ENCODE results near the gene MYCN. TPM values are rescaled to one million over a fixed set of nuclear protein-coding genes. Genes with fewer than 3 reads are reported as not detected.
"Not testable (repeated sequence)": the region's sequence is repeated elsewhere in the genome, so short reads cannot be mapped to it uniquely, and the experiment has no call there.

The MYCN gene
- total RNA-seq, 3 donors from 2014 or later: 0.40 to 0.60 (median 0.40) TPM

- peaks cover 57% of the 10 kb centered on the region for H3K27me3 Mint-ChIP-seq (ENCODE audit: low read depth)
- DNase-seq: no peak
- H3K4me1 Mint-ChIP-seq (ENCODE audit: low read depth): peaks cover 37% of the 10 kb centered on the region
- no peaks in the 10 kb centered on the region for H3K9me3 Mint-ChIP-seq
- ATAC-seq: no peak
- H3K36me3 Mint-ChIP-seq (ENCODE audit: insufficient read depth): no peaks in the 10 kb centered on the region
- H3K4me3 Mint-ChIP-seq: peak overlapping the region; percentile 61
Observed at GRCh38 chr2:15941481-15941850, 1.1 kb downstream of the MYCN start.

- peaks cover 37% of the 10 kb centered on the region for H3K4me1 Mint-ChIP-seq (ENCODE audit: low read depth)
- H3K4me3 Mint-ChIP-seq: peak overlapping the region; percentile 55
- no peaks in the 10 kb centered on the region for H3K9me3 Mint-ChIP-seq
- no peaks in the 10 kb centered on the region for H3K36me3 Mint-ChIP-seq (ENCODE audit: insufficient read depth)
- ATAC-seq (peak; percentile 11 to 21), DNase-seq (no peak)
- H3K27me3 Mint-ChIP-seq (ENCODE audit: low read depth): peaks cover 52% of the 10 kb centered on the region
Observed at GRCh38 chr2:15941871-15942710, 1.7 kb downstream of the MYCN start.

- no peaks in the 10 kb centered on the region for H3K36me3 Mint-ChIP-seq (ENCODE audit: insufficient read depth)
- H3K9me3 Mint-ChIP-seq: no peaks in the 10 kb centered on the region
- ATAC-seq (peak in 1 of 2 donors; percentile 3), DNase-seq (no peak)
- H3K27me3 Mint-ChIP-seq (ENCODE audit: low read depth): peaks cover 46% of the 10 kb centered on the region
- peak overlapping the region; percentile 43 for H3K4me3 Mint-ChIP-seq
- peaks cover 37% of the 10 kb centered on the region for H3K4me1 Mint-ChIP-seq (ENCODE audit: low read depth)
Observed at GRCh38 chr2:15942711-15943345, 2.5 kb downstream of the MYCN start.

- DNase-seq: no peak
- Mint-ChIP-seq H3K27me3 (ENCODE audit: low read depth) (peaks cover 38% of the 10 kb centered on the region), H3K9me3 (no peaks in the 10 kb centered on the region), H3K36me3 (ENCODE audit: insufficient read depth) (no peaks in the 10 kb centered on the region), H3K4me3 (no peak overlapping the region), H3K4me1 (ENCODE audit: low read depth) (peaks cover 37% of the 10 kb centered on the region)
- no peak for ATAC-seq
Observed at GRCh38 chr2:15943378-15944280, 3.3 kb downstream of the MYCN start.

- H3K4me1 Mint-ChIP-seq (ENCODE audit: low read depth): peaks cover 33% of the 10 kb centered on the region
- no peaks in the 10 kb centered on the region for H3K9me3 Mint-ChIP-seq
Observed at GRCh38 chr2:15944325-15945017, 4.1 kb downstream of the MYCN start.

GRCh38 chr2:15945909-15946705, 5.8 kb downstream of the MYCN start:
- Mint-ChIP-seq H3K27me3 (ENCODE audit: low read depth) (peaks cover 21% of the 10 kb centered on the region), H3K9me3 (no peaks in the 10 kb centered on the region), H3K4me3 (no peak overlapping the region), H3K36me3 (ENCODE audit: insufficient read depth) (no peaks in the 10 kb centered on the region), H3K4me1 (ENCODE audit: low read depth) (peaks cover 24% of the 10 kb centered on the region)
- ATAC-seq (no peak), DNase-seq (no peak)

More at GRCh38 chr2:15944325-15945017, 4.1 kb downstream of the MYCN start:
- DNase-seq (no peak), ATAC-seq (no peak)
- no peaks in the 10 kb centered on the region for H3K36me3 Mint-ChIP-seq (ENCODE audit: insufficient read depth)
- H3K27me3 Mint-ChIP-seq (ENCODE audit: low read depth): peaks cover 30% of the 10 kb centered on the region
- no peak overlapping the region for H3K4me3 Mint-ChIP-seq

GRCh38 chr2:15946983-15947382, 6.6 kb downstream of the MYCN start:
- Mint-ChIP-seq H3K4me3 (no peak overlapping the region), H3K36me3 (ENCODE audit: insufficient read depth) (no peaks in the 10 kb centered on the region), H3K9me3 (no peaks in the 10 kb centered on the region), H3K27me3 (ENCODE audit: low read depth) (peaks cover 18% of the 10 kb centered on the region), H3K4me1 (ENCODE audit: low read depth) (peaks cover 19% of the 10 kb centered on the region)
- DNase-seq (no peak), ATAC-seq (no peak)

- H3K36me3 Mint-ChIP-seq (ENCODE audit: insufficient read depth): no peaks in the 10 kb centered on the region
- H3K27me3 Mint-ChIP-seq (ENCODE audit: low read depth): peaks cover 18% of the 10 kb centered on the region
- DNase-seq (no peak), ATAC-seq (no peak)
- no peak overlapping the region for H3K4me3 Mint-ChIP-seq
- H3K9me3 Mint-ChIP-seq: no peaks in the 10 kb centered on the region
- H3K4me1 Mint-ChIP-seq (ENCODE audit: low read depth): peaks cover 17% of the 10 kb centered on the region
Observed at GRCh38 chr2:15947431-15947830, 7.1 kb downstream of the MYCN start.

- no peak for DNase-seq
- no peak for ATAC-seq
- Mint-ChIP-seq H3K4me1 (ENCODE audit: low read depth) (peaks cover 8% of the 10 kb centered on the region), H3K27me3 (ENCODE audit: low read depth) (peaks cover 10% of the 10 kb centered on the region), H3K9me3 (no peaks in the 10 kb centered on the region), H3K4me3 (no peak overlapping the region), H3K36me3 (ENCODE audit: insufficient read depth) (no peaks in the 10 kb centered on the region)
Observed at GRCh38 chr2:15948704-15948957, 8.3 kb downstream of the MYCN start.

GRCh38 chr2:15949126-15949525, 8.8 kb downstream of the MYCN start:
- Mint-ChIP-seq H3K4me1 (ENCODE audit: low read depth) (peaks cover 3% of the 10 kb centered on the region), H3K36me3 (ENCODE audit: insufficient read depth) (no peaks in the 10 kb centered on the region), H3K27me3 (ENCODE audit: low read depth) (peaks cover 7% of the 10 kb centered on the region), H3K4me3 (no peak overlapping the region), H3K9me3 (no peaks in the 10 kb centered on the region)
- no peak for ATAC-seq
- DNase-seq: no peak

GRCh38 chr2:15949551-15949950, 9.2 kb downstream of the MYCN start:
- Mint-ChIP-seq H3K36me3 (ENCODE audit: insufficient read depth) (no peaks in the 10 kb centered on the region), H3K27me3 (ENCODE audit: low read depth) (peaks cover 7% of the 10 kb centered on the region), H3K4me3 (no peak overlapping the region), H3K4me1 (ENCODE audit: low read depth) (no peaks in the 10 kb centered on the region), H3K9me3 (no peaks in the 10 kb centered on the region)
- ATAC-seq (no peak), DNase-seq (no peak)

- Mint-ChIP-seq H3K9me3 (no peaks in the 10 kb centered on the region), H3K4me1 (ENCODE audit: low read depth) (no peaks in the 10 kb centered on the region), H3K4me3 (no peak overlapping the region), H3K36me3 (ENCODE audit: insufficient read depth) (no peaks in the 10 kb centered on the region), H3K27me3 (ENCODE audit: low read depth) (peaks cover 3% of the 10 kb centered on the region)
- no peak for ATAC-seq
- no peak for DNase-seq
Observed at GRCh38 chr2:15950088-15950952, 10.0 kb downstream of the MYCN start.

- not testable (repeated sequence) for ATAC-seq; H3K9me3 Mint-ChIP-seq; H3K27me3 Mint-ChIP-seq (ENCODE audit: low read depth); H3K36me3 Mint-ChIP-seq (ENCODE audit: insufficient read depth); DNase-seq; H3K4me3 Mint-ChIP-seq; H3K4me1 Mint-ChIP-seq (ENCODE audit: low read depth)
Observed at GRCh38 chr2:15951936-15952335, 11.6 kb downstream of the MYCN start.
